HG02798 (cell line): ENCODE results near the gene NSMCE3.
"Not testable (repeated sequence)": the region's sequence is repeated elsewhere in the genome, so short reads cannot be mapped to it uniquely, and the experiment has no call there.

Experiments
- ATAC-seq: cut with Tn5 transposase; IDR thresholded peaks from one replicate; pipeline ENCODE4 v1.9.1; 2021; ENCODE audit warnings: mild to moderate bottlenecking; ENCODE audit not compliant: unreplicated experiment, poor library complexity

Gene NSMCE3

GRCh38 chr15:29270976-29271375, 1.4 kb upstream of the NSMCE3 start:
- no peak for ATAC-seq

DNA sequence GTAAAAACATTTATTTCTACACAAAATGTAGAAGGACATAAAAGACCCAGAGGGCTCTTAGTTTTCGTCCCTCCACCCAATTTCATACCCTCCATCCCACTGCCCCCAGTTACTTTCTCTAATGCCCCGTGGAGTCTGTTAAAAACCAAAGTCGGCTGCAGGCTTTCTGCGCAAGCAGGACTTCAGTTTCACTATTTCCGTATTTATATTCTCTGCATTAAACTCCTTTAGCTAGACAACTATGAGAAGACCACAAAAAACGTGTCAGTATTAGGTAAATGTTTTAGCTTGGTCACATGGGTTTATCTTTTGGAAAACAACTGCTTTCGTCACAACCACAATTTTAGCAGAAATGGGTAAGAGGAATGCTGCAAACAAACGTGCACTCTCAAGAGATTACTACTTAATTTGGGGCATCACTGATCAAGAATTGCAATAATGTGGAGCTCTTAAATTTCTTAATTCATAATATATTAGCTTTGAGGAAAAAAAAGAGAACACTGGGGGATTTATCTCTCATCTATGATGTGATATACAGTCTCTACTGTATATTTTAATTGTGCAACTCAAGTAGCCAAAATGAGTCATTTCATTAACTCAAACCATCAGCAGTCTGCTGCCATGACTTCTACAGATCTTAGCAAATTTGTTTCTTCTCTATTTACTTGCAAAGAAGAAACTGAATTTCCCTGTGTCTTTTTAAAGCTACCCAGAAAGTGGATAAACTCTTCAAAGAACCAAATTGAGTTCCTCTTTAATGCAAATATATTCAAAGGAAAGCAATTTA, 740 bp upstream of the NSMCE3 start:
- ATAC-seq: peak; percentile 28

DNA sequence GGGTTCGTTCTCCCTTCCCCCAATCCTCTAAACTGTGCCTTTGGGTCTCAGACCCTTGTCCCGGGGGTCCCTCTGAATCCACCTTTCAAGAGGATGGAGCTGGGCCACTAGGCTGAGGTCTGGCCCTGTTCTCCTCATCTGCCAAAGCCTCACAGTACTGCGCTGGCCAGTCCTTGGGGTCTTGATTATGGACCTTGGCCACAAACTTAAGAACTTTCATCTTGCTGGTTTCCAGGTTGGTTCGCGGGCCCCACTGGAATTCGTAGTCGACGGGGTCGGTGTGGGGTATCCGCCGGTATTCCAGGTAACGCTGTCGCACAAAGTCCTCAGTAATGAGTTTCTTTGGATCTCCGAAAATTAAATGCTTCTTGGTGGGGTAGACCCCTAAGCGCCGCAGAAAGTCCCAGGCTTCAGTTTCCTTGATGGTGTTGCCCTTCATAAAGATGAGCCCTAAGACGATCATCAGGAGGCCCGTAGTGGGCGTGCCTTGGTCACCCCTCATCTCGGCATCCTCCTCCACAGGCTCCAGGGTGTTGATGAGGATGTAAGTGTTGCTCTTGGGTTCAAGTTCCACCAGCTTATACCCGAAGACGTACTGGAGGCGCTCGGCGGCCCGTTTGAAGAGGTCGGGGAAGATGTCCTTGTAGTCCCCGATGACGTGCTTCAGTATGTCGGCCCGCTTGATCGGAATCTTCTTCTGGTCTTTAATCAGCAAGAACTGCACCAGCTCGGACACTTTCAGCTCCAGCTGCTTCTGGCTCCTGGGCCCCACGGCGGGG, 727 bp downstream of the NSMCE3 start:
- ATAC-seq: peak; percentile 16

DNA sequence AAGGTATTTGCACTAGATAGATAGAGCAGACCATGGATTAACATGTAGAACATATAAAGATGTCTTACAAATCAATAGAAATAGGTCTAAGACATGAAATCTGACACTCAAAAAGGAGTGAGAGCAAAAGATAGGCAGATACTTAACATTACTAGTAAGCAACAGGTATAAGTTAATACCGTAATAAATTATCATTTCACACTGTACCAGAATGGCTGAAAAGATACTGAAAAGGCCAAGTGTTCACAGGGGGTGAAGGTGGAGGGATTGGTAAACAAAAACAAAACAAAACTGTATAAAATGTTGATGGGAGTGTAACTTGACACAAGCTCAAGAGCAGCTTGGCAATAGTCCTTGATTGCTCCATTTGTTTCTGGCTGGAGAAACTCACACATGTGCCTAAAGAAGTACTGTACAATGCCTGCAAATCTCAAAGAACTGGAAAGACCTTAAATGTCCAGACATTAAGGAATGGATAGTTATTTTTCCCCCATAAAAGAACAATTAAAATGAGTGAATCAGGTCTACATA, 3.5 kb downstream of the NSMCE3 start:
- no peak for ATAC-seq

DNA sequence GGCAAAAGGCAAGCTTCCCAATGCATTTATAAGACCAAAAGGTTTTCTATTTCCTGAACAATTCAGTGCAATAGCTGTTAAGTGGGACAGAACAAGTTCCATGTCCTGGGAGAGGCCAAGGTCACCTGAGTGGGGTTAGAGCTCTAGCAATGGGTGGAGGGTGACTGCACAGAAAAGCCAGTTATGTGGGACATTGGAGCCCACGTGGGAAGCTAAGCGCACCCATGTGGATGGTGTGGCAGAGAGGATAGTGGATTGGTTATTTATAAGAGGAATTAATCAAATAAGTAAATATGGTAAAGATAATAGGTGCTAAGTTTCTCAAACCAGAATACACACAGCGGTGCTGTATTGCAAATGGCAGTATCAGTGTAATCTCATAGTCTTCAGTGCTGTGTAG, 6.3 kb downstream of the NSMCE3 start:
- ATAC-seq: no peak

- no peak for ATAC-seq
Observed at GRCh38 chr15:29262738-29263137, 6.9 kb downstream of the NSMCE3 start.

- ATAC-seq: no peak
Observed at GRCh38 chr15:29260896-29261295, 8.7 kb downstream of the NSMCE3 start.

GRCh38 chr15:29259233-29259632, 10.4 kb downstream of the NSMCE3 start:
- ATAC-seq: no peak

- no peak for ATAC-seq
Observed at GRCh38 chr15:29252234-29252633, 17.4 kb downstream of the NSMCE3 start.

DNA sequence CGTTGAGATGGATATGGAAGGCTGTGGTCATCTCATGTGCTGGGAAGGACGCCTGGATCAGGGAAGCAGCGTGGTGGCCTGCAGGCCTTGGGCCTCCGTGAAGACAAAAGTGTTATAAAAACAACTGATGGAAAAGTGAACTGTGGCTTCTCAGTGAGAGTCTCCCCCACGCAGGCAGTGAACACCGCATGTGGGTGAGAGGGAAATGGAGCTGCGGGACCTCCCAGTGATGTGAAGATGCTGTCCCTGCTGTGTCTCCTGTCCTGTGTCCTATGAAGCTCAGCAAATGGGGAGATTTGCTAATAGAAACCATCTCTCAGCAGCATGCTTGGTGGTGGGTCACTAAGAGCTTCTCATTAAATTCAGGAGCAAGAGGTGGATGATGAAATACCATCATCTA, 25.1 kb downstream of the NSMCE3 start:
- ATAC-seq: no peak

GRCh38 chr15:29244123-29244522, 25.5 kb downstream of the NSMCE3 start:
- ATAC-seq: no peak

DNA sequence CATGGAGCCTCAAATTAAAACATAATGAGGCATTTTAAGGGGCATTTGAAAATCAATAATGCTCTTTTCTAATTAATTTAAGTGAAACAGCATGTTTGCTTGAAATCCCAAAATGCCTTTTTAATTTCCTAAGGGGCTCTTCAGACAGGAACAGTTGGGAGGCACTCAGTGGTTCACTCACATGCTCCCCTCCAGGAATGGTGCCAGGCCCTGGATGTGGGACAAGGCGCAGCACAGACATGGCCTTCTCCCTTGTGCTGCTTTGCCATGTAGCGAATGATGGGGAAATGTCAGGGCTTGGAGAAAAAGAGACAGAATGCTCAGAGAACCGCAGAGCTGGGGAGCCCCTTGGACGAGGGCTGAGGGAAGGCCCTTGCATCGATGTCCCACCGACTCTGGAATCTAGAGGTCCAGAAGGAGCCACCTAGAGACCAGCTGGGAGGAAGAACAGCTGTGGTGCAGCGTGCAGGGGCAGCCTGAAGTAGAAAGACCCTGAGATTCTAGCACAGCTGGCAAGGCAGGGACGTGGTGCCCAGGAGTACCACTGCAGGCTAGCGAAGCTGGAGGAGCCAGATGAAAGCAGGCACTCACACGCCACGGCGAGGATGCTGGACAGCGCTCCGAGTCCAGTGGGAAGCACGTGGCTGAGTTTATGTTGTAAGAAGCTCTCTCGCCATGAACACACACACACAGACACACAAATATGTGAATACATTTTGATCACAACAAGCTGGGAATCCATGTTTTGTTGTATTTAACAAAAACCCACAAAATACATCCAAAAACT, 27.0 kb downstream of the NSMCE3 start:
- ATAC-seq: no peak

GRCh38 chr15:29241207-29241606, 28.4 kb downstream of the NSMCE3 start:
- ATAC-seq: no peak

DNA sequence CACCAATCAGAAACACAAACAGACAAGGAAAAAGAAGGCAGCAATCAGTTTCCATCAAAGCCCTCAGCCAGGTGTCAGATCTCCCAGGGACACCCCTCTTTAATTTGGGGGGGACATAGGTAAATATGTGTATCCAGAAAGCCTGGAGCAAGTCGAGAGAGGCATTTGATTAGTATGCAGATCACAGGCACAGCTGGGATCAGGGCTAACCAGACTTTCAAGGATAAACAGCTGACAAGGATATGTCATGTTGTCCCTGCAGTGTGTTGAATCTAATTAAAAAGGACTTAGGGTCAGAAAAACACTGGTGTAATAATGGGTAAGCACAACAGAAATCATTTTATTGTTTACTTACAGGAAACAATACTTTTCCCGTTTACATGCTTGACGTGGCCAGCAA, 30.2 kb downstream of the NSMCE3 start:
- ATAC-seq: no peak

DNA sequence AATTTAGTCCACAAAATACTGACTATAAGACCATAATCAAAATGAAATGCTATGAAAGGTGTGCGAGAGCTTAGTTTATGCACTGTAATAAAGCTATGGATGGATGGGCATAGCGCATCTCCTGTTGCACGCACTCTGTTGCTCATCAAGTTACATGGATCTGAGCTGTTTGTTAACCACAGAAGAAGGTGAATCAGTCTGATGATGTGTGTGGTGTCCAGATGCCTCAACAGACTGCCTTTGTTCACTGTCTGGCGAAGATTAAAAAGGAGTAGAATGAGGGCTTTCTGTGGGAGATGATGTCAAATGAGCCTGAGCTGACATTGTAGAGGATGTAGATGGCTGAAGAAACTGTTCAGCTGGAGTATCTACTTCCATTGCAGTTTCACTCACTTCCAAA, 36.1 kb downstream of the NSMCE3 start:
- ATAC-seq: no peak

DNA sequence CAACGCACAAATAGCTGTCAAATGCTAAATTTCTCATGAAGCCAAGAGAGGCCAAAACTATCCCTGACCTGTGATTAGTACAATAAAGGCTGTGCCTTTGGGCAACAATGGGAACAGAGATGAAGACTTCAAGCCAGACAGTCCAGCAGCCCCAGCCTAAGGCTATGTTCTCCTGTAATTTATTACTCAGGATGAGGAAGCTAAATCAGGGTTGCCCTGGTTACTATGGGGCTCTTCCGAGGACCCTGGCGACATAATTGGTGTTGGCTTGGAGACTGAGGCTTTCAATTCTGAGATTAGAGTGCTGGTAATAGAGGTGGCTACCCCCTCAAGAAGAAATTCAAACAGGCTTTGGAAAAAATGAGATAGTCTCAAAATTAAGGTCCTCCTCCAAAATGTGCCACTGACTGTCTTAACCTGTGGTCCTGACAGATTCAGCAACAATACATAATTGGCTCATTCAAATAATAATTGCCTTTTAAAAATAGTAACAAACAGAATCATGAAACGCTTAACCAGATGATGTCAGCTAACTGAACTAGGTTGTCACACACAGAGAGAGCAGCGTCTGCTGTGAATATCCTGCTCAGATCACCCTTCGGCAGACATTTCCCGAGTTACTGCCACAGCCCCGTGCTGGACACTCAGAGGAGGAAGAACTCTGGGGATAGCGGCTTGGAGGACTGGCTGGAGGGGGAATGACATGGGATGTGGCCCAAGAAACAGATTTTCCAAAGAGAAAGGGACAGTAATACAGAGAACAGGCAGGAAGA, 43.0 kb downstream of the NSMCE3 start:
- no peak for ATAC-seq

GRCh38 chr15:29225534-29226234, 43.9 kb downstream of the NSMCE3 start:
- no peak for ATAC-seq

DNA sequence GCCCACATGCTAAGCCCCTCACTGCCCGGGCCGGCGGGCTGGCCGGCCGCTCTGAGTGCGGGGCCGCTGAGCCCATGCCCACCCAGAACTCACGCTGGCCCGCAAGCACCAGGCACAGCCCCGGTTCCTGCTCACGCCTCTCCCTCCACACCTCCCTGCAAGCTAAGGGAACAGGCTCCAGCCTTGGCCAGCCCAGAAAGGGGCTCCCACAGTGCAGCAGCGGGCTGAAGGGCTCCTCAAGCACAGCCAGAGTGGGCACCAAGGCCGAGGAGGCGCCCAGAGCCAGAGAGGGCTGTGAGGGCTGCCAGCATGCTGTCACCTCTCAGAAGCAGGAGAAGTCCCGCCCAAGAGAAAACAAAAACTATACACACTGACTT, 44.6 kb downstream of the NSMCE3 start:
- ATAC-seq: not testable (repeated sequence)

DNA sequence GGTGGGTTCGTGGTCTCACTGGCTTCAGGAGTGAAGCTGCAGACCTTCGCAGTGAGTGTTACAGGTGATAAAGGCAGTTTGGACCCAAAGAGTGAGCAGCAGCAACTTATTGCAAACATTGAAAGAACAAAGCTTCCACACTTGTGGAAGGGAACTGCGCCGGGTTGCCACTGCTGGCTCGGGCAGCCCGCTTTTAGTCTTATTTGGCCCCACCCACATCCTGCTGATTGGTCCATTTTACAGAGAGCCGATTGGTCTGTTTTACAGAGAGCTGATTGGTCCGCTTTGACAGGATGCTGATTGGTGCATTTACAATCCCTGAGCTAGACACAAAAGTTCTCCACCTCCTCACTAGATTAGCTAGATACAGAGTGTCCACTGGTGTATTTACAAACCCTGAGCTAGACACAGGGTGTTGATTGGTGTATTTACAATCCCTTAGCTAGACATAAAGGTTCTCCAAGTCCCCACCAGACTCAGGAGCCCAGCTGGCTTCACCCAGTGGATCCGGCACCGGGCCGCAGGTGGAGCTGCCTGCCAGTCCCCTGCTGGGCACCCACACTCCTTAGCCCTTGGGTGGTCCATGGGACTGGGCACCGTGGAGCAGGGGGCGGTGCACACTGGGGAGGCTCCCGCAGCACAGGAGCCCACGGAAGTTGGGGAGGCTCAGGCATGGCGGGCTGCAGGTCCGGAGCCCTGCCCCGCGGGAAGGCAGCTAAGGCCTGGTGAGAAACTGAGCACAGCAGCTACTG, 45.2 kb downstream of the NSMCE3 start:
- ATAC-seq: not testable (repeated sequence)
